Motor neuron (in vitro differentiated cells): ENCODE measurements around the gene ABCF2. TPM values are rescaled to one million over a fixed set of nuclear protein-coding genes. Genes with fewer than 3 reads are reported as not detected.

Experiments used
- ATAC-seq, 8 experiments: fragments of 200-7000 bp; cut with Tn5 transposase; replicated peaks in 6 of 8; 2 replicates each; pipeline ENCODE4 v1.8.0; 2021; ENCODE audit warnings: mild to moderate bottlenecking in 8 of 8, moderate library complexity in 8 of 8
- H3K27ac ChIP-seq, 2 donors: fragments of 250-450 bp; sonication (Bioruptor Pico); 2 replicates each; pipeline ENCODE4 v1.9.0; 2021; ENCODE audit warnings: antibody characterized with exemption in 2 of 2, mild to moderate bottlenecking in 2 of 2, moderate library complexity in 1 of 2
- H3K4me1 ChIP-seq, 2 donors: fragments of 250-450 bp; sonication (Bioruptor Pico); replicated peaks in 1 of 2; 2 replicates each; pipeline ENCODE4 v1.6.1; 2021; ENCODE audit warnings: antibody characterized with exemption in 2 of 2, mild to moderate bottlenecking in 2 of 2, moderate library complexity in 1 of 2
- H3K4me3 ChIP-seq, 5 donors: fragments of 250-450 bp; sonication (Bioruptor Pico); 2 replicates each; pipeline ENCODE4 v1.9.0; 2021; ENCODE audit warnings: antibody characterized with exemption in 5 of 5, mild to moderate bottlenecking in 5 of 5, moderate library complexity in 4 of 5
- WGBS, 10 experiments: fragments of 450-650 bp; shearing (Covaris generic); methylation state at CpG; one replicate each; pipeline ENCODE4 v1.0.0; 2022; 5-methylcytosine and 5-hydroxymethylcytosine counted together
- in situ Hi-C, 9 experiments: fragments of 400-800 bp; cut with MboI; loops; one replicate each; pipeline ENCODE4 v1.15.0; 2021; ENCODE audit warnings: low sequenced_read_pairs in 9 of 9, low pct_unique_long_range_greater_than_20kb in 2 of 9; ENCODE audit not compliant: unreplicated experiment in 9 of 9
- total RNA-seq, 8 experiments: library from RNA; unstranded; fragments of 300-600 nt; gene quantifications; 2 replicates each; pipeline versions ENCODE4 v1.2.3 to v1.2.4, GENCODE V29; 2022

ABCF2 gene
- total RNA-seq = 10 to 100 TPM; 22.1 to 77.3 (median 43.9) TPM

GRCh38 chr7:151226875-151227782 lies at the start of gene ABCF2:
Gene ABCF2, minus strand, starts transcription at chr7:151227205. Its CDS starts 747 bp downstream, at chr7:151226458.
- 0 to 1% (median 0%) methylated on average over 1 to 15 of the region's 68 CpGs; no CpG with 5 or more reads in 3 of the 10 experiments for WGBS, 10 experiments
- peak; percentile 95 to 99 (median 98) for ATAC-seq
- H3K4me1 ChIP-seq = peaks cover 10 to 19% of the 10 kb centered on the region in 2 donors

GRCh38 chr7:151275813-151276577 lies 49.0 kb upstream of the ABCF2 start:
- in situ Hi-C loops = no loop called here
- no peak overlapping the region for H3K27ac ChIP-seq
- H3K4me3 ChIP-seq = peak overlapping the region in 1 of 5 donors; percentile 56
- ATAC-seq = peak in 1 of 8 experiments; percentile 13
- 14 to 83% (median 30%) methylated on average over 1 to 2 of the region's 10 CpGs; no CpG with 5 or more reads in 7 of the 10 experiments for WGBS, 10 experiments
- H3K4me1 ChIP-seq = peaks cover 0 to 8% of the 10 kb centered on the region in 2 donors

More at GRCh38 chr7:151226875-151227782, at the start of gene ABCF2:
- in situ Hi-C loops = no loop called here
- Histone ChIP-seq H3K27ac (peak within 1 kb of the TSS; percentile 69 to 71), H3K4me3 (peak within 1 kb of the TSS; percentile 40 to 52 (median 49))

GRCh38 chr7:151274936-151275812 lies 48.2 kb upstream of the ABCF2 start:
- 40 to 75% (median 70%) methylated on average over 2 to 9 of the region's 17 CpGs; no CpG with 5 or more reads in 6 of the 10 experiments for WGBS, 10 experiments
- H3K4me3 ChIP-seq = no peak overlapping the region

GRCh38 chr7:151274396-151274795 lies 47.4 kb upstream of the ABCF2 start:
- no peak overlapping the region for H3K4me3 ChIP-seq
- no peak overlapping the region for H3K27ac ChIP-seq
- WGBS, 10 experiments = 53 to 95% (median 83%) methylated on average over 1 to 6 of the region's 9 CpGs; no CpG with 5 or more reads in 5 of the 10 experiments
- ATAC-seq = no peak
- in situ Hi-C loops = no loop called here
- H3K4me1 ChIP-seq = peaks cover 0 to 3% of the 10 kb centered on the region in 2 donors

More at GRCh38 chr7:151274936-151275812, 48.2 kb upstream of the ABCF2 start:
- no peak for ATAC-seq
- peaks cover 0 to 3% of the 10 kb centered on the region in 2 donors for H3K4me1 ChIP-seq
- in situ Hi-C loops = no loop called here
- H3K27ac ChIP-seq = no peak overlapping the region

GRCh38 chr7:151273651-151274390 lies 46.8 kb upstream of the ABCF2 start:
- WGBS, 10 experiments = 14 to 83% (median 26%) methylated on average over 1 to 3 of the region's 9 CpGs; no CpG with 5 or more reads in 7 of the 10 experiments
- H3K4me1 ChIP-seq = peaks cover 0 to 3% of the 10 kb centered on the region in 2 donors
- in situ Hi-C loops = no loop called here
- H3K27ac ChIP-seq = no peak overlapping the region
- no peak for ATAC-seq
- H3K4me3 ChIP-seq = no peak overlapping the region

GRCh38 chr7:151272877-151273276 lies 45.9 kb upstream of the ABCF2 start:
- in situ Hi-C loops = no loop called here
- H3K27ac ChIP-seq = no peak overlapping the region
- ATAC-seq = no peak
- WGBS, 10 experiments = 78 to 93% (median 80%) methylated on average over 1 to 6 of the region's 7 CpGs; no CpG with 5 or more reads in 5 of the 10 experiments
- no peak overlapping the region for H3K4me3 ChIP-seq
- peaks cover 0 to 3% of the 10 kb centered on the region in 2 donors for H3K4me1 ChIP-seq

GRCh38 chr7:151272405-151272804 lies 45.4 kb upstream of the ABCF2 start:
- H3K4me3 ChIP-seq = no peak overlapping the region
- ATAC-seq = peak in 2 of 8 experiments; percentile 8 to 22
- no peak overlapping the region for H3K27ac ChIP-seq
- peaks cover 0 to 3% of the 10 kb centered on the region in 2 donors for H3K4me1 ChIP-seq
- in situ Hi-C loops = no loop called here
- WGBS, 10 experiments = 15 to 90% (median 41%) methylated on average over 2 to 10 of the region's 10 CpGs; no CpG with 5 or more reads in 3 of the 10 experiments

- ATAC-seq = peak; percentile 28 to 73 (median 46)
- Histone ChIP-seq H3K4me3 (no peak overlapping the region), H3K4me1 (peaks cover 0 to 3% of the 10 kb centered on the region in 2 donors), H3K27ac (no peak overlapping the region)
- 30 to 89% (median 64%) methylated on average over 3 to 7 of the region's 7 CpGs; no CpG with 5 or more reads in 1 of the 10 experiments for WGBS, 10 experiments
- in situ Hi-C loops = no loop called here
Observed at GRCh38 chr7:151271699-151272355, 44.8 kb upstream of the ABCF2 start.

GRCh38 chr7:151269511-151269910 lies 42.5 kb upstream of the ABCF2 start:
- in situ Hi-C loops = no loop called here
- Histone ChIP-seq H3K4me1 (no peaks in the 10 kb centered on the region), H3K27ac (no peak overlapping the region), H3K4me3 (no peak overlapping the region)
- no peak for ATAC-seq
- WGBS, 10 experiments = 20 to 90% (median 81%) methylated on average over 1 to 9 of the region's 10 CpGs; no CpG with 5 or more reads in 4 of the 10 experiments

- no peaks in the 10 kb centered on the region for H3K4me1 ChIP-seq
- in situ Hi-C loops = no loop called here
- H3K27ac ChIP-seq = no peak overlapping the region
- no peak overlapping the region for H3K4me3 ChIP-seq
- no peak for ATAC-seq
- 56 to 97% (median 81%) methylated on average over 3 to 7 of the region's 9 CpGs; no CpG with 5 or more reads in 3 of the 10 experiments for WGBS, 10 experiments
Observed at GRCh38 chr7:151265351-151265931, 38.4 kb upstream of the ABCF2 start.

- Histone ChIP-seq H3K4me1 (no peaks in the 10 kb centered on the region), H3K4me3 (no peak overlapping the region), H3K27ac (no peak overlapping the region)
- ATAC-seq = no peak
- in situ Hi-C loops = no loop called here
- WGBS, 10 experiments = 20 to 80% (median 30%) methylated on average over 1 to 2 of the region's 5 CpGs; no CpG with 5 or more reads in 7 of the 10 experiments
Observed at GRCh38 chr7:151264615-151265014, 37.6 kb upstream of the ABCF2 start.
